Hepatocyte (in vitro differentiated cells): ENCODE results near the gene ALG3. TPM values are rescaled to one million over a fixed set of nuclear protein-coding genes. Genes with fewer than 3 reads are reported as not detected.

Experiments used
- DNase-seq: peaks from one replicate; pipeline ENCODE4 v3.0.0-alpha.2; 2016; ENCODE audit warnings: low spot score
- H2AFZ ChIP-seq: fragments of 200-600 bp; sonication (generic); 2 replicates; pipeline ENCODE4 v1.6.0; 2016; ENCODE audit warnings: antibody characterized with exemption, mild to moderate bottlenecking
- H3K27ac ChIP-seq: fragments of 200-600 bp; sonication (generic); 2 replicates; pipeline ENCODE4 v1.5.1; 2016; ENCODE audit warnings: mild to moderate bottlenecking
- H3K27me3 ChIP-seq: fragments of 200-600 bp; sonication (generic); 2 replicates; pipeline ENCODE4 v1.6.1; 2016
- H3K36me3 ChIP-seq: fragments of 200-600 bp; sonication (generic); replicated peaks from 2 replicates; pipeline ENCODE4 v1.5.1; 2016; ENCODE audit warnings: low read depth; ENCODE audit not compliant: insufficient read depth
- H3K4me1 ChIP-seq: fragments of 200-600 bp; sonication (generic); 2 replicates; pipeline ENCODE4 v1.5.1; 2016; ENCODE audit warnings: mild to moderate bottlenecking, moderate library complexity; ENCODE audit not compliant: insufficient read depth
- H3K4me2 ChIP-seq: fragments of 200-600 bp; sonication (generic); 2 replicates; pipeline ENCODE4 v1.6.0; 2016
- H3K4me3 ChIP-seq: fragments of 200-600 bp; sonication (generic); 2 replicates; pipeline ENCODE4 v1.5.1; 2016; ENCODE audit warnings: mild to moderate bottlenecking
- H3K79me2 ChIP-seq: fragments of 200-600 bp; sonication (generic); 2 replicates; pipeline ENCODE4 v1.6.0; 2017; ENCODE audit warnings: mild to moderate bottlenecking
- H3K9me2 ChIP-seq: fragments of 200-600 bp; sonication (generic); replicated peaks from 2 replicates; pipeline ENCODE4 v1.6.0; 2017; ENCODE audit warnings: mild to moderate bottlenecking; ENCODE audit not compliant: insufficient read depth
- H3K9me3 ChIP-seq: fragments of 200-600 bp; sonication (generic); 2 replicates; pipeline ENCODE4 v1.5.1; 2016; ENCODE audit warnings: low read depth, mild to moderate bottlenecking
- H4K20me1 ChIP-seq: fragments of 200-600 bp; sonication (generic); 2 replicates; pipeline ENCODE4 v1.6.0; 2016; ENCODE audit warnings: mild to moderate bottlenecking; ENCODE audit not compliant: insufficient read depth, poor library complexity, severe bottlenecking
- EZH2 ChIP-seq: fragments of 200-600 bp; sonication (generic); IDR thresholded peaks from 2 replicates; pipeline ENCODE4 v1.6.1; 2016; ENCODE audit warnings: antibody characterized with exemption, mild to moderate bottlenecking, borderline replicate concordance
- EZH2phosphoT487 ChIP-seq: fragments of 200-600 bp; sonication (generic); IDR thresholded peaks from one replicate; pipeline ENCODE4 v1.6.1; 2018; ENCODE audit warnings: antibody characterized with exemption, mild to moderate bottlenecking, low read depth, moderate library complexity; ENCODE audit not compliant: unreplicated experiment, severe bottlenecking
- WGBS: methylation state at CpG from one replicate; pipeline ENCODE4 v1.1.6; 2016; ENCODE audit warnings: low lambda C conversion rate; ENCODE audit errors: missing lambda C conversion rate; 5-methylcytosine and 5-hydroxymethylcytosine counted together
- polyA plus RNA-seq: library from polyadenylated mRNA; unstranded; fragments of >200 nt; fragmentation: Nextera tagmentation; extraction: Ambion mirVana; gene quantifications from 2 replicates; pipeline ENCODE4 v1.2.1, GENCODE V29; 2016
- total RNA-seq: library from RNA; depleted of rRNA; stranded (reverse); fragments of >200 nt; gene quantifications from 2 replicates; pipeline ENCODE4 v1.2.3, GENCODE V29; 2014
- TF ChIP-seq, protein P1 (sequence below): fragments of 200-600 bp; sonication (generic); IDR thresholded peaks from 2 replicates; pipeline ENCODE4 v1.5.1; 2016; ENCODE audit warnings: antibody characterized with exemption, mild to moderate bottlenecking; ENCODE audit not compliant: poor library complexity

The ALG3 gene
- total and polyA plus RNA-seq, 2 experiments from 2014 or later = 52.3 to 122 TPM

DNA sequence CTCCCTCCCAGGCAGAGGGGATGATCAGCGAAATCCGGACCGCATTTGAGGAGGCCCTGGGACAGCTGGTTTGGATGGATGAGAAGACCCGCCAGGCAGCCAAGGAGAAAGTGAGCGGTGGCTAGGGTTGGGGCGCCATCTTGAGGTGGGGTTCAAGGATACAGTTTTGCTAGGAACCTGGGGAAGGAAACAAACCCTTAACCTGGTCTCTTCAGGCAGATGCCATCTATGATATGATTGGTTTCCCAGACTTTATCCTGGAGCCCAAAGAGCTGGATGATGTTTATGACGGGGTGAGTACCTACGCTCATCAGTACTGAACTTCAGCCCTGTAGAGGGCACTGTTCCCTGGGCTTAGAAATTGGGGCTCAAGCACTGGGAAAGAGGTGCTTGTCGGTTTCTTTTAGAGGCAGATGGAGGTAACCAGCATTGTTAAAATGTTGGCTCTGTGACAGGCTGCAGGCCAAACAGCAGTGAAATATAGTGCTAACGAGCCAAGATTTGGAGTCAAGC lies 40.7 kb upstream of the ALG3 start:
- H3K4me1 ChIP-seq = no peaks in the 10 kb centered on the region
- 21% methylated on average over 10 of the region's 10 CpGs for WGBS
- H3K4me3 ChIP-seq = no peak overlapping the region
- peaks cover 5% of the 10 kb centered on the region for H3K27me3 ChIP-seq
- peak; percentile 48 for DNase-seq
- H3K4me2 ChIP-seq = no peak overlapping the region
- no peaks in the 10 kb centered on the region for H3K9me2 ChIP-seq
- no peaks in the 10 kb centered on the region for H4K20me1 ChIP-seq
- H3K27ac ChIP-seq = no peak overlapping the region
- TF ChIP-seq, protein P1, sequence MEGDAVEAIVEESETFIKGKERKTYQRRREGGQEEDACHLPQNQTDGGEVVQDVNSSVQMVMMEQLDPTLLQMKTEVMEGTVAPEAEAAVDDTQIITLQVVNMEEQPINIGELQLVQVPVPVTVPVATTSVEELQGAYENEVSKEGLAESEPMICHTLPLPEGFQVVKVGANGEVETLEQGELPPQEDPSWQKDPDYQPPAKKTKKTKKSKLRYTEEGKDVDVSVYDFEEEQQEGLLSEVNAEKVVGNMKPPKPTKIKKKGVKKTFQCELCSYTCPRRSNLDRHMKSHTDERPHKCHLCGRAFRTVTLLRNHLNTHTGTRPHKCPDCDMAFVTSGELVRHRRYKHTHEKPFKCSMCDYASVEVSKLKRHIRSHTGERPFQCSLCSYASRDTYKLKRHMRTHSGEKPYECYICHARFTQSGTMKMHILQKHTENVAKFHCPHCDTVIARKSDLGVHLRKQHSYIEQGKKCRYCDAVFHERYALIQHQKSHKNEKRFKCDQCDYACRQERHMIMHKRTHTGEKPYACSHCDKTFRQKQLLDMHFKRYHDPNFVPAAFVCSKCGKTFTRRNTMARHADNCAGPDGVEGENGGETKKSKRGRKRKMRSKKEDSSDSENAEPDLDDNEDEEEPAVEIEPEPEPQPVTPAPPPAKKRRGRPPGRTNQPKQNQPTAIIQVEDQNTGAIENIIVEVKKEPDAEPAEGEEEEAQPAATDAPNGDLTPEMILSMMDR = peak; percentile 51
- TF ChIP-seq EZH2phosphoT487 (no peak), EZH2 (no peak)
- no peaks in the 10 kb centered on the region for H3K9me3 ChIP-seq
- no peaks in the 10 kb centered on the region for H3K79me2 ChIP-seq
- no peak overlapping the region for H2AFZ ChIP-seq
- H3K36me3 ChIP-seq = no peaks in the 10 kb centered on the region

DNA sequence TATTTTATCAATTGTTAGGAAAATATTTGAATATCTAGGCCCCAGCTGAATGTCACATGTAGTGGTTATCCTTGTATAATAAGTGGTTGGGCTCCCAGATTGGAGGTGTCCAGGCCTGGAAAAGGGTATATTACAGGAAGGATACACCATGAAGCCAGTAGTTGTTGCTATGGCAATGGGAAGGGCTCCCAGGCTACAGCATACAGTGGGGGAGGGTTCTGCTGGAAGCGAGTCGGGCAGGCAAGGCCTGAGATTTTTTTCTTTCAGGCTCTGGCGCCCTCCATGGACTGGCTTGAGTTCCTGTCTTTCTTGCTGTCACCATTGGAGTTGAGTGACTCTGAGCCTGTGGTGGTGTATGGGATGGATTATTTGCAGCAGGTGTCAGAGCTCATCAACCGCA lies 35.9 kb upstream of the ALG3 start:
- Histone ChIP-seq H3K9me3 (no peaks in the 10 kb centered on the region), H3K4me1 (no peaks in the 10 kb centered on the region), H3K4me2 (no peak overlapping the region), H4K20me1 (no peaks in the 10 kb centered on the region), H3K36me3 (no peaks in the 10 kb centered on the region), H3K27ac (no peak overlapping the region), H2AFZ (no peak overlapping the region), H3K79me2 (no peaks in the 10 kb centered on the region), H3K4me3 (no peak overlapping the region), H3K9me2 (no peaks in the 10 kb centered on the region), H3K27me3 (peaks cover 5% of the 10 kb centered on the region)
- TF ChIP-seq, protein P1 = peak; percentile 37
- TF ChIP-seq EZH2 = no peak
- WGBS = 5% methylated on average over 4 of the region's 4 CpGs
- peak; percentile 68 for DNase-seq

GRCh38 chr3:184283681-184284080 lies 34.9 kb upstream of the ALG3 start:
- no peaks in the 10 kb centered on the region for H3K36me3 ChIP-seq
- WGBS = 96% methylated on average over 8 of the region's 8 CpGs
- H3K79me2 ChIP-seq = no peaks in the 10 kb centered on the region
- H3K27me3 ChIP-seq = peaks cover 8% of the 10 kb centered on the region
- H2AFZ ChIP-seq = no peak overlapping the region
- H3K4me3 ChIP-seq = no peak overlapping the region
- DNase-seq = no peak
- H3K4me2 ChIP-seq = no peak overlapping the region
- TF ChIP-seq EZH2phosphoT487 (no peak), EZH2 (no peak)
- TF ChIP-seq, protein P1 = no peak
- H3K9me2 ChIP-seq = no peaks in the 10 kb centered on the region
- H3K4me1 ChIP-seq = no peaks in the 10 kb centered on the region
- H3K9me3 ChIP-seq = no peaks in the 10 kb centered on the region
- no peak overlapping the region for H3K27ac ChIP-seq
- no peaks in the 10 kb centered on the region for H4K20me1 ChIP-seq

DNA sequence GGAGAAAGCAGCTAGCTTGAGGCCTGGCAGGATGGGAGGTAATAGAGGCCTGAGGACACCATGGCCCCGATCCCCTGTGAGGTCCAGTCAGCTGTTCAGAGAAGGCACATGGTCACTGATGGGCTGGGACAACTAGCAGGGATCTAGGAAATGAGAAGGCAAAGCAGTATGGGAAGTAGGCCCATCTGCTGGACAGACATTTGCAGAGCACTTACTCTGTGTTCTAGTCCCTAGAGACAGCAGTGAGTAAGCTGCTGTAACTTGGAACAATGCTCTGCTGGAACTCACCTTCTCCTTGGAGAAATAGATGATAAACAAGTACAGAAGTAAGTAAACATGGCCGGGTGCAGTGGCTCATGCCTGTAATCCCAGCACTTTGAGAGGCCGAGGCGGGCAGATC lies 34.2 kb upstream of the ALG3 start:
- TF ChIP-seq, protein P1 = no peak
- TF ChIP-seq EZH2phosphoT487 (no peak), EZH2 (no peak)
- H3K4me2 ChIP-seq = no peak overlapping the region
- 81% methylated on average over 4 of the region's 4 CpGs for WGBS
- no peak for DNase-seq
- no peak overlapping the region for H3K4me3 ChIP-seq
- no peaks in the 10 kb centered on the region for H3K9me2 ChIP-seq
- no peaks in the 10 kb centered on the region for H3K79me2 ChIP-seq
- peaks cover 15% of the 10 kb centered on the region for H3K27me3 ChIP-seq
- H2AFZ ChIP-seq = no peak overlapping the region
- H3K36me3 ChIP-seq = no peaks in the 10 kb centered on the region
- no peak overlapping the region for H3K27ac ChIP-seq
- no peaks in the 10 kb centered on the region for H3K9me3 ChIP-seq
- no peaks in the 10 kb centered on the region for H3K4me1 ChIP-seq
- no peaks in the 10 kb centered on the region for H4K20me1 ChIP-seq
